A549 treated with Hydrocortisone at 1 μM for 4 hours (cell line): ENCODE measurements around the gene ERBIN. TPM values are rescaled to one million over a fixed set of nuclear protein-coding genes. Genes with fewer than 3 reads are reported as not detected.

Experiments
- total RNA-seq: library from RNA; stranded (reverse); fragments of 200-300 nt; extraction: Qiagen RNA extraction; gene quantifications from 5 replicates; pipeline ENCODE4 v1.2.3, GENCODE V29; 2022

Gene ERBIN, protein sequence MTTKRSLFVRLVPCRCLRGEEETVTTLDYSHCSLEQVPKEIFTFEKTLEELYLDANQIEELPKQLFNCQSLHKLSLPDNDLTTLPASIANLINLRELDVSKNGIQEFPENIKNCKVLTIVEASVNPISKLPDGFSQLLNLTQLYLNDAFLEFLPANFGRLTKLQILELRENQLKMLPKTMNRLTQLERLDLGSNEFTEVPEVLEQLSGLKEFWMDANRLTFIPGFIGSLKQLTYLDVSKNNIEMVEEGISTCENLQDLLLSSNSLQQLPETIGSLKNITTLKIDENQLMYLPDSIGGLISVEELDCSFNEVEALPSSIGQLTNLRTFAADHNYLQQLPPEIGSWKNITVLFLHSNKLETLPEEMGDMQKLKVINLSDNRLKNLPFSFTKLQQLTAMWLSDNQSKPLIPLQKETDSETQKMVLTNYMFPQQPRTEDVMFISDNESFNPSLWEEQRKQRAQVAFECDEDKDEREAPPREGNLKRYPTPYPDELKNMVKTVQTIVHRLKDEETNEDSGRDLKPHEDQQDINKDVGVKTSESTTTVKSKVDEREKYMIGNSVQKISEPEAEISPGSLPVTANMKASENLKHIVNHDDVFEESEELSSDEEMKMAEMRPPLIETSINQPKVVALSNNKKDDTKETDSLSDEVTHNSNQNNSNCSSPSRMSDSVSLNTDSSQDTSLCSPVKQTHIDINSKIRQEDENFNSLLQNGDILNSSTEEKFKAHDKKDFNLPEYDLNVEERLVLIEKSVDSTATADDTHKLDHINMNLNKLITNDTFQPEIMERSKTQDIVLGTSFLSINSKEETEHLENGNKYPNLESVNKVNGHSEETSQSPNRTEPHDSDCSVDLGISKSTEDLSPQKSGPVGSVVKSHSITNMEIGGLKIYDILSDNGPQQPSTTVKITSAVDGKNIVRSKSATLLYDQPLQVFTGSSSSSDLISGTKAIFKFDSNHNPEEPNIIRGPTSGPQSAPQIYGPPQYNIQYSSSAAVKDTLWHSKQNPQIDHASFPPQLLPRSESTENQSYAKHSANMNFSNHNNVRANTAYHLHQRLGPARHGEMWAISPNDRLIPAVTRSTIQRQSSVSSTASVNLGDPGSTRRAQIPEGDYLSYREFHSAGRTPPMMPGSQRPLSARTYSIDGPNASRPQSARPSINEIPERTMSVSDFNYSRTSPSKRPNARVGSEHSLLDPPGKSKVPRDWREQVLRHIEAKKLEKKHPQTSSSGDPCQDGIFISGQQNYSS (N-terminal part only)
- 18.3 to 43.0 TPM (median 23.0 TPM) in 5 replicates for total RNA-seq

DNA sequence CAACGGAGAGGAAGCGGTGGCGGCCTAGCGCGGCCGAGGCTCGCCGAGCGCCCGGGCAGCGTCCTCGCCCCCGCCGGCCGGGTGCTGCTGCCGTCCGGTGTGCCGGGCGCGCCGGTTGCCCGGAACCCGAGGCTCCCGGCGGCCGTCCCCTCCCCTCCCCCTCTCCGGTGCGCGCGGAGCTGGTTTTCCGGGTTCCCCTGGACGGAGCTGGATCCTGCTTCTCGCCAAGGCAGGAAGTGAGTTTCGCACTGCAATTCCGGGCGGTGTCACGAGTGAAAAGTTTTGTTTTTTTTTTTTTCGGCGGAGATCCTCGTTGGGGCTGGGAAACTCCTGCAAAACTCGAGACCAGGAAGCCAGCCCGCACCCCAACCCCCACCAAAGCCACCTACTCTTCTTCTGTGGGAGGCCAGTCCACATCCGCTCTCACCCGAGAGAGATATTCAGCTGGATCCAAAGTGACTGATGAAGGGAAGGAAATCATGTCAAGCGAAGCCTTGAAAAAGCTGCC is at the start of gene ERBIN:
TSS of gene ERBIN (plus strand) at position 300 of the 508 bp plus-strand sequence. CDS start 66,144 bp downstream, outside the sequence.

Other genes starting within 250 kb of the ERBIN start
- gene SGTB, start 204.5 kb upstream of the ERBIN start, total RNA-seq: 5.6 to 8.7 TPM (median 7.2 TPM) in 5 replicates
- 49.7 to 77.9 TPM (median 63.6 TPM) in 5 replicates for gene NLN, start 204.4 kb upstream of the ERBIN start, total RNA-seq
- 21.5 to 34.6 TPM (median 28.7 TPM) in 5 replicates for gene SREK1, start 217.7 kb downstream of the ERBIN start, total RNA-seq